BLaER1 (cell line): Measurements from ENCODE around the gene WNT8B.

Source experiments
- H3K27ac ChIP-seq: shearing (Covaris generic); formaldehyde crosslinking; 2 replicates; pipeline ENCODE4 v1.8.1; 2022
- H3K27me3 ChIP-seq: shearing (Covaris generic); formaldehyde crosslinking; 2 replicates; pipeline ENCODE4 v1.8.1; 2022
- H3K36me3 ChIP-seq: shearing (Covaris generic); formaldehyde crosslinking; 2 replicates; pipeline ENCODE4 v1.8.1; 2022
- H3K4me1 ChIP-seq: shearing (Covaris generic); formaldehyde crosslinking; 2 replicates; pipeline ENCODE4 v1.8.1; 2022
- H3K4me2 ChIP-seq: shearing (Covaris generic); formaldehyde crosslinking; 2 replicates; pipeline ENCODE4 v1.8.1; 2022
- H3K4me3 ChIP-seq: shearing (Covaris generic); formaldehyde crosslinking; 2 replicates; pipeline ENCODE4 v1.8.1; 2022
- H3K9ac ChIP-seq: shearing (Covaris generic); formaldehyde crosslinking; 2 replicates; pipeline ENCODE4 v1.8.1; 2022
- H3K9me3 ChIP-seq: shearing (Covaris generic); formaldehyde crosslinking; 2 replicates; pipeline ENCODE4 v1.8.1; 2022
- H4K20me1 ChIP-seq: shearing (Covaris generic); formaldehyde crosslinking; 2 replicates; pipeline ENCODE4 v1.8.1; 2022
- Cebpa-rat ChIP-seq: shearing (Covaris generic); IDR thresholded peaks from 2 replicates; pipeline ENCODE4 v1.8.1; 2022

Gene WNT8B

GRCh38 chr10:100447663-100448062 lies 15.1 kb upstream of the WNT8B start:
- no peaks in the 10 kb centered on the region for H3K9me3 ChIP-seq
- H3K4me1 ChIP-seq = no peaks in the 10 kb centered on the region
- no peak overlapping the region for H3K9ac ChIP-seq
- H4K20me1 ChIP-seq = no peaks in the 10 kb centered on the region
- no peak overlapping the region for H3K4me3 ChIP-seq
- no peaks in the 10 kb centered on the region for H3K27me3 ChIP-seq
- no peaks in the 10 kb centered on the region for H3K36me3 ChIP-seq
- TF ChIP-seq Cebpa-rat = no peak
- H3K4me2 ChIP-seq = no peak overlapping the region
- H3K27ac ChIP-seq = no peak overlapping the region

DNA sequence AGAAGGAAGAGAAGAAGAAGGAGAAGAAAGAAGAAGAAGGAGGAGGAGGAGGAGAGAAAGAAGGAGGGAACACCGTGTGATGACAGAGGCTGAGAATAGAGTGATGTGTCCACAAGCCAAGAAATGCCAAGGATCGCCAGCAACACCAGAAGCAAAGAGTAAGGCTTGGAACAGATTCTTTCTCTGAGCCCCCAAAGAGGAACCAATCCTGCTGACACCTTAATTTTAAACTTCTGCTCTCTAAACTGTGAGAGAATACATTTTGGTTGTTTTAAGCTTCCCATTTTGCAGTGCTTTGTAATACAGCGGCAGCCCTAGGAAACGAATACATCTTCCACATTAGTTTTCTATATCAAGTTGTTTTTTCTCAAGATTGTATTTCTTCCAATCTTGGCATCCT lies 13.9 kb upstream of the WNT8B start:
- H3K4me1 ChIP-seq = no peaks in the 10 kb centered on the region
- no peaks in the 10 kb centered on the region for H3K27me3 ChIP-seq
- H3K9ac ChIP-seq = no peak overlapping the region
- H3K9me3 ChIP-seq = no peaks in the 10 kb centered on the region
- H3K4me3 ChIP-seq = no peak overlapping the region
- no peak overlapping the region for H3K4me2 ChIP-seq
- no peaks in the 10 kb centered on the region for H4K20me1 ChIP-seq
- TF ChIP-seq Cebpa-rat = no peak
- H3K36me3 ChIP-seq = no peaks in the 10 kb centered on the region
- H3K27ac ChIP-seq = no peak overlapping the region

DNA sequence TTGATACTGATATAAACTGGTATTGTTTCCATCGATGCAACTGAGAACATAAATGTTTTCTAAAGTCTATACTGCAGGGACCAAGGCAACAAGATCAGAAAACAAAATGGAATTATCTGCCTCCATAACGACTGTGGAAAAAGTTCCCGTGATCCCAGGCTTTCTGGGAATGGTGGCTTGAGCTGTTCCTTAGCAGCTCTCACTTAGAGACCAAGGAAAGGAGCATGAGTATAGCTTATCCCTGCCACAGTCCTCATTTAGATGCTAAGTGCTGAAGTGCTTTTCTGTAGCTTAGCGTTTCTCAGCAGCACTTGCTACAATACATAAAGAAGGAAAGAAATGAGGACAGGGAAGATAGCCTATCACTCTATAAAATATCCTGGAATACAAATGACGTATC lies 5.5 kb downstream of the WNT8B start:
- Histone ChIP-seq H4K20me1 (no peaks in the 10 kb centered on the region), H3K27me3 (no peaks in the 10 kb centered on the region), H3K27ac (no peak overlapping the region), H3K9me3 (no peaks in the 10 kb centered on the region), H3K4me3 (no peak overlapping the region), H3K4me1 (no peaks in the 10 kb centered on the region), H3K4me2 (no peak overlapping the region), H3K36me3 (no peaks in the 10 kb centered on the region), H3K9ac (no peak overlapping the region)
- TF ChIP-seq Cebpa-rat = no peak

DNA sequence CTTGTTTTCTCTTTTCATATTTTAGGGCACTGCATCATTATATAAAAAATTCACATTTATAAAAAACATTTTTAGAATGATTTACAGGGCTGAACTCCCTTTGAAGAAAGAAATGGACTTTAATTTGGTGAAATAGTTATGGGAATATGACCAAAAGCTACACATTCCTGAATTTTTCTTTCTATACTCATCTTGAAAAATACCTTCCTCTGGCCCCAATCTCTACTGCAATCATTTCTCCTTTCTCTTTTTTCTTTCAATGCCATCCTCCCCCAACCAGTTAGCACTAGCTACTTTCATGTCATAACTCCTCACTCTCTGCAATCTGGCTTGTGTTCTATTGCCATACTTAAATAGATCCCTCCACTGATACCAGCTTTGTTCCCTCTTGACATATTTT lies 6.2 kb downstream of the WNT8B start:
- no peaks in the 10 kb centered on the region for H3K27me3 ChIP-seq
- no peak overlapping the region for H3K4me2 ChIP-seq
- TF ChIP-seq Cebpa-rat = no peak

GRCh38 chr10:100469756-100470155 lies 6.9 kb downstream of the WNT8B start:
- Histone ChIP-seq H3K27ac (no peak overlapping the region), H3K4me1 (no peaks in the 10 kb centered on the region), H3K36me3 (no peaks in the 10 kb centered on the region), H3K9ac (no peak overlapping the region), H3K4me3 (no peak overlapping the region), H3K27me3 (no peaks in the 10 kb centered on the region), H4K20me1 (no peaks in the 10 kb centered on the region), H3K9me3 (no peaks in the 10 kb centered on the region), H3K4me2 (no peak overlapping the region)
- TF ChIP-seq Cebpa-rat = no peak

More for the DNA sequence above, 6.2 kb downstream of the WNT8B start:
- no peaks in the 10 kb centered on the region for H4K20me1 ChIP-seq
- no peak overlapping the region for H3K4me3 ChIP-seq
- no peak overlapping the region for H3K9ac ChIP-seq
- H3K27ac ChIP-seq = no peak overlapping the region
- no peaks in the 10 kb centered on the region for H3K36me3 ChIP-seq
- no peaks in the 10 kb centered on the region for H3K9me3 ChIP-seq
- no peaks in the 10 kb centered on the region for H3K4me1 ChIP-seq

GRCh38 chr10:100470367-100470766 lies 7.6 kb downstream of the WNT8B start:
- Histone ChIP-seq H3K27ac (no peak overlapping the region), H3K36me3 (no peaks in the 10 kb centered on the region), H3K9ac (no peak overlapping the region), H3K4me3 (no peak overlapping the region), H3K4me1 (no peaks in the 10 kb centered on the region), H3K9me3 (no peaks in the 10 kb centered on the region), H4K20me1 (no peaks in the 10 kb centered on the region), H3K27me3 (no peaks in the 10 kb centered on the region), H3K4me2 (no peak overlapping the region)
- no peak for TF ChIP-seq Cebpa-rat

DNA sequence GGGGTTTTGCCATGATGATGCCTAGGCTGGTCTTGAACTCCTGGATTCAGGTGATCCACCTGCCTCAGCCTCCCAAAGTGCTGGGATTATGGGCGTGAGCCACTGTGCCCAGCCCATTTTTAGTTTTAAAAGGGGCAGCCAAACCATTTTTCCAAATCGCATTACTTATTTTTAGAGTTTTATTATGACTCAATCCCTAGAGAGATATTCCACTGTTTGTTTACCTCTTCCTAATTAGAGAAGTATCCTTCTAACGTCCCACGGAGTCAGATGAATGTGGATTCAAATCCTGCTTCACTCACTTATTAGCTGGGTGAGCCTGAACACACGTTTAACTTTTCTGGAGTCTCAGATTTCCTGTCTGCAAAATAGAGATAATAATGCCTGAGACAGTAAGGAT lies 15.2 kb downstream of the WNT8B start:
- Histone ChIP-seq H3K9me3 (no peaks in the 10 kb centered on the region), H3K4me1 (peaks cover 12% of the 10 kb centered on the region), H3K36me3 (no peaks in the 10 kb centered on the region), H3K27ac (no peak overlapping the region), H3K4me3 (no peak overlapping the region), H4K20me1 (peaks cover 14% of the 10 kb centered on the region), H3K27me3 (peaks cover 39% of the 10 kb centered on the region), H3K9ac (no peak overlapping the region), H3K4me2 (no peak overlapping the region)
- no peak for TF ChIP-seq Cebpa-rat

DNA sequence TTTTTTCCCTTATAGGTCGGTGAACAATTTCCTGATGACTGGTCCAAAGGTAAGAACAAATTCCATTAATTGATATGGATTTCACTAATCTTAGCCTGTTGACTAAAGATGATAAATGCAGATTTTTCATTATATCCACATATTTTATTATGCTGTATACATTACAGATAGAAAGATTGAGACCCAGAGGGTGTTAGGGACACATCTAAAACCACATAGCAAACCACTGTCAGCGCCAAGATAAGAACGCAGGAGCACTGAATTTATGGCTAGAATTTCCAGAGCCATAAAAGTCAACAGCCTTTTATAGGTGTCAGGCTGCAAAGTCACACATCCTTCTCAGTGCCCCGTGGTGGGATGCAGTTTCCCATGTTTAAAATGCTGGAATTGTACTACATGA lies 16.2 kb downstream of the WNT8B start:
- Histone ChIP-seq H3K4me2 (no peak overlapping the region), H3K4me1 (peaks cover 12% of the 10 kb centered on the region), H3K4me3 (no peak overlapping the region), H3K9me3 (no peaks in the 10 kb centered on the region), H4K20me1 (peaks cover 23% of the 10 kb centered on the region), H3K9ac (no peak overlapping the region), H3K36me3 (peaks cover under 1% of the 10 kb centered on the region; the same call in 1 of the 2 replicates), H3K27ac (no peak overlapping the region), H3K27me3 (peaks cover 50% of the 10 kb centered on the region)
- TF ChIP-seq Cebpa-rat = no peak

GRCh38 chr10:100480002-100480401 lies 17.2 kb downstream of the WNT8B start:
- H3K4me1 ChIP-seq = peaks cover 12% of the 10 kb centered on the region
- no peak overlapping the region for H3K27ac ChIP-seq
- H4K20me1 ChIP-seq = peaks cover 32% of the 10 kb centered on the region
- peaks cover 8% of the 10 kb centered on the region for H3K36me3 ChIP-seq
- no peaks in the 10 kb centered on the region for H3K9me3 ChIP-seq
- no peak overlapping the region for H3K4me2 ChIP-seq
- no peak overlapping the region for H3K4me3 ChIP-seq
- H3K27me3 ChIP-seq = peaks cover 59% of the 10 kb centered on the region
- TF ChIP-seq Cebpa-rat = no peak
- no peak overlapping the region for H3K9ac ChIP-seq

DNA sequence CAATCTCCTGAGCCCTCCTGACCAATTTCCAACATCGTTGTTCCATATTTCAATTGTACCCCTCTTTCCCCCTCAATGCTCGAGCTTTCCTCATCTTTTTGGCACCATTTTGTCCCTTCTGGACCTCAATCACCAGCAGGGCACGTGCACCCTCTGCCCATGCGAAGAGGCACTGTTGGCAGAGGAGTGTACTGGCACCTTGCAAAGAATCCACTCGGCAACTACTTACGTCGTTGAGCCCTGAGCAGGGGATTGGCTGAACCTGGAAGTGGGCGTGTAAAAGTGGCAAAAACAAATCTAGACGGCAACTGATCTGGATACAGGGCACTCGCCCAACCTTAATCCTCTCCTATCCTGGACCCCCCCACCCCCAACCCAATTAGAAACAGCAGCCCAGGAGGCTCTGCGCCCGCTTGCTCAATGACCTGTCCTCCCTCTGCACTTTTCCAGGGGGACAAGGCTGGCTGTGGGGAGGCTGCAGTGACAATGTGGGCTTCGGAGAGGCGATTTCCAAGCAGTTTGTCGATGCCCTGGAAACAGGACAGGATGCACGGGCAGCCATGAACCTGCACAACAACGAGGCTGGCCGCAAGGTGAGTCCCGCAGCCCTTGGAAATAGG lies 18.8 kb downstream of the WNT8B start:
- Histone ChIP-seq H4K20me1 (peaks cover 39% of the 10 kb centered on the region), H3K4me1 (peaks cover 12% of the 10 kb centered on the region), H3K9ac (0 out of 2 replicates have a peak overlapping the region, but pooled peaks have one; percentile 40), H3K4me3 (peak overlapping the region; percentile 59), H3K36me3 (peaks cover 23% of the 10 kb centered on the region), H3K9me3 (no peaks in the 10 kb centered on the region), H3K27ac (no peak overlapping the region), H3K4me2 (peak overlapping the region; percentile 89), H3K27me3 (peaks cover 65% of the 10 kb centered on the region)
- TF ChIP-seq Cebpa-rat = no peak
